Measurements from ENCODE around the gene SIX1. TPM values are rescaled to one million over a fixed set of nuclear protein-coding genes. Genes with fewer than 3 reads are reported as not detected.

The SIX1 gene
- total RNA-seq, 1 donor from 2014 or later, result 96.6 TPM

- peak; percentile 83 for DNase-seq (ENCODE audit: low read depth)
Measured at GRCh38 chr14:60655898-60656685, 6.8 kb upstream of the SIX1 start.

GRCh38 chr14:60655119-60655897, 6.0 kb upstream of the SIX1 start:
- peak; percentile 80 for DNase-seq (ENCODE audit: low read depth)

- peak; percentile 33 for DNase-seq (ENCODE audit: low read depth)
Measured at GRCh38 chr14:60654334-60654821, 5.1 kb upstream of the SIX1 start.

- DNase-seq (ENCODE audit: low read depth), result no peak
Measured at GRCh38 chr14:60653701-60654161, 4.5 kb upstream of the SIX1 start.

GRCh38 chr14:60652674-60653651, 3.7 kb upstream of the SIX1 start:
- peak; percentile 71 for DNase-seq (ENCODE audit: low read depth)

- DNase-seq (ENCODE audit: low read depth), result peak; percentile 52
Measured at GRCh38 chr14:60651796-60652673, 2.8 kb upstream of the SIX1 start.

- peak; percentile 65 for DNase-seq (ENCODE audit: low read depth)
Measured at GRCh38 chr14:60651086-60651795, 2.0 kb upstream of the SIX1 start.

- peak; percentile 82 for DNase-seq (ENCODE audit: low read depth)
Measured at GRCh38 chr14:60650373-60650961, 1.2 kb upstream of the SIX1 start.

- peak; percentile 88 for DNase-seq (ENCODE audit: low read depth)
Measured at GRCh38 chr14:60649875-60650372, 647 bp upstream of the SIX1 start.

- peak; percentile 45 for DNase-seq (ENCODE audit: low read depth)
Measured at GRCh38 chr14:60648249-60648933, 886 bp downstream of the SIX1 start.

GRCh38 chr14:60647837-60648248, 1.4 kb downstream of the SIX1 start:
- no peak for DNase-seq (ENCODE audit: low read depth)

GRCh38 chr14:60647081-60647836, 2.0 kb downstream of the SIX1 start:
- DNase-seq (ENCODE audit: low read depth), result peak; percentile 84

GRCh38 chr14:60646226-60646818, 3.0 kb downstream of the SIX1 start:
- DNase-seq (ENCODE audit: low read depth), result peak; percentile 89

GRCh38 chr14:60645126-60645741, 4.0 kb downstream of the SIX1 start:
- DNase-seq (ENCODE audit: low read depth), result peak; percentile 53

- DNase-seq (ENCODE audit: low read depth), result peak; percentile 49
Measured at GRCh38 chr14:60644666-60645065, 4.6 kb downstream of the SIX1 start.
